NCI-H187 (cell line): ENCODE data around the gene MT1A.

Experiments
- DNase-seq, 2 experiments: peaks; one replicate each; lab custom pipeline; 2025; lab: John Stamatoyannopoulos, UW

MT1A gene

GRCh38 chr16:56637814-56638750, at the start of gene MT1A:
Gene MT1A (plus strand): TSS chr16:56638666. CDS start chr16:56638739, 73 bp downstream.
- DNase-seq: no peak

GRCh38 chr16:56588781-56589140, 49.7 kb upstream of the MT1A start:
- no peak for DNase-seq

GRCh38 chr16:56589141-56590039, 49.1 kb upstream of the MT1A start, which contains the start of gene MT3:
Gene MT3 (plus strand): TSS chr16:56589528. CDS start chr16:56589591, 63 bp downstream.
- DNase-seq: no peak

GRCh38 chr16:56591377-56592060, 46.9 kb upstream of the MT1A start:
- no peak for DNase-seq

GRCh38 chr16:56593573-56594291, 44.7 kb upstream of the MT1A start:
- no peak for DNase-seq

- no peak for DNase-seq
Measured at GRCh38 chr16:56594292-56594619, 44.2 kb upstream of the MT1A start.

- no peak for DNase-seq
Measured at GRCh38 chr16:56600398-56600999, 38.0 kb upstream of the MT1A start.

GRCh38 chr16:56601325-56601724, 37.1 kb upstream of the MT1A start:
- no peak for DNase-seq

- DNase-seq: no peak
Measured at GRCh38 chr16:56603589-56603988, 34.9 kb upstream of the MT1A start.

- DNase-seq: no peak
Measured at GRCh38 chr16:56604966-56605365, 33.5 kb upstream of the MT1A start.

GRCh38 chr16:56605475-56605874, 33.0 kb upstream of the MT1A start:
- DNase-seq: no peak

- no peak for DNase-seq
Measured at GRCh38 chr16:56606071-56606475, 32.4 kb upstream of the MT1A start.

- no peak for DNase-seq
Measured at GRCh38 chr16:56606476-56607108, 31.9 kb upstream of the MT1A start.

GRCh38 chr16:56607109-56607618, 31.3 kb upstream of the MT1A start:
- no peak for DNase-seq

GRCh38 chr16:56607675-56608042, 30.8 kb upstream of the MT1A start:
- no peak for DNase-seq

GRCh38 chr16:56608043-56608875, 30.2 kb upstream of the MT1A start, which contains the start of gene MT2A:
Gene MT2A (plus strand): TSS chr16:56608584. CDS start chr16:56608656, 72 bp downstream.
- peak; percentile 59 to 76 for DNase-seq

- peak in 1 of 2 experiments; percentile 16 for DNase-seq
Measured at GRCh38 chr16:56608876-56609462, 29.5 kb upstream of the MT1A start.

GRCh38 chr16:56609463-56609921, 29.0 kb upstream of the MT1A start:
- peak in 1 of 2 experiments; percentile 6 for DNase-seq
